GM19035 (cell line): ENCODE measurements around the gene IQCF2.
"Not testable (repeated sequence)": the region's sequence is repeated elsewhere in the genome, so short reads cannot be mapped to it uniquely, and the experiment has no call there.

Source experiments
- ATAC-seq: cut with Tn5 transposase; IDR thresholded peaks from one replicate; pipeline ENCODE4 v1.9.1; 2021; ENCODE audit not compliant: unreplicated experiment

The IQCF2 gene

GRCh38 chr3:51876186-51876585 lies 14.8 kb downstream of the IQCF2 start:
- no peak for ATAC-seq

GRCh38 chr3:51879937-51880336 lies 18.5 kb downstream of the IQCF2 start:
- no peak for ATAC-seq

GRCh38 chr3:51886447-51886846 lies 25.0 kb downstream of the IQCF2 start:
- no peak for ATAC-seq

- no peak for ATAC-seq
Measured at GRCh38 chr3:51887620-51888019, 26.2 kb downstream of the IQCF2 start.

- ATAC-seq = no peak
Measured at GRCh38 chr3:51888463-51889105, 27.2 kb downstream of the IQCF2 start.

GRCh38 chr3:51891242-51892039 lies 30.0 kb downstream of the IQCF2 start:
- ATAC-seq = no peak

- no peak for ATAC-seq
Measured at GRCh38 chr3:51894391-51894790, 33.0 kb downstream of the IQCF2 start.

- ATAC-seq = no peak
Measured at GRCh38 chr3:51894939-51895338, 33.5 kb downstream of the IQCF2 start.

- no peak for ATAC-seq
Measured at GRCh38 chr3:51896607-51897305, 35.3 kb downstream of the IQCF2 start.

GRCh38 chr3:51897391-51897790 lies 36.0 kb downstream of the IQCF2 start:
- no peak for ATAC-seq

GRCh38 chr3:51900043-51900442 lies 38.6 kb downstream of the IQCF2 start:
- not testable (repeated sequence) for ATAC-seq

GRCh38 chr3:51902361-51902760 lies 40.9 kb downstream of the IQCF2 start:
- not testable (repeated sequence) for ATAC-seq

GRCh38 chr3:51904034-51904823 lies 42.8 kb downstream of the IQCF2 start:
- ATAC-seq = no peak

- ATAC-seq = no peak
Measured at GRCh38 chr3:51908026-51908425, 46.6 kb downstream of the IQCF2 start.
